D721Med (cell line): ENCODE results near the gene SHB.
"Not testable (repeated sequence)": the region's sequence is repeated elsewhere in the genome, so short reads cannot be mapped to it uniquely, and the experiment has no call there.

ENCODE experiments used
- DNase-seq: peaks from one replicate; pipeline ENCODE4 v3.0.0; 2011; ENCODE audit warnings: low spot score; ENCODE audit not compliant: insufficient read length
- FAIRE-seq: peaks from 2 replicates; lab custom pipeline; 2011; peaks lifted over from hg19 to GRCh38; lab: Jason Lieb, UNC
- TF ChIP-seq, protein P1 (sequence below): IDR thresholded peaks from 2 replicates; pipeline ENCODE4 v1.5.1; 2012; ENCODE audit warnings: mild to moderate bottlenecking, control low read depth; ENCODE audit not compliant: insufficient read depth; ENCODE audit errors: missing control alignments

SHB gene

DNA sequence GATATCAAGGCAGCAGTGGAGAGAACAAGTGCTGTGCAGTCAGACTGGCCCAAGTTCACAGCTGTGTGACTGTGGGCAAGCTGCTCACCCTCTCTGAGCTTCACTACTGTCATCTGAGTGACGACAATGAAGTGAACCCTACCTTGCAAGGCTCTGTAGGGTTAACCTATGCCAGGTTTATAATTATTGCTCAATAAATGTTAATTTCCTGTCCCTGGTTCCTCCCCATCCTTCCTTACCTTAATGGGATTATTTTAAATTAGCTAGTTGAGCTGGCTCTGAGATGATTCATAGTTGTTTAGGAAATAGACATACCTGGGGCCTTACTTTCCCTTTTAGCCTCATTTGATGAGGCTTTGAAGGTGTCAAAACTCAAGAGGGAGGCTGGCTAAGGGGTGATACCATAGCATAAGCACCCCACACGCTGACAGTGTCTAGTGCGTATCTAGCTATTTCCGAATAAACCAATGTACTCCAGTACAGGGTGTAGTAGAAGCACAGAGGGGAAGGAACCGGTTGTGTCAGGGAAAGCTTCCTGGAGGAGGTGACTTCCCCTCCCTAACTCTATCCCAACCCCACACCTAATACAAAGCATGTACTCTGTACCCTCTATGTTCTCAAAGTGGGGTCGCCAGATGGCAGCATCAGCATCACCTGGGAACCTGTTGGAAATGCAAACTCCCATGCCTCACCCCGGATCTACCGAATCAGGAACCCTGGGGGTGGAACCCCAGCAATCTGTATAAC lies 101.8 kb downstream of the SHB start:
- DNase-seq = no peak
- TF ChIP-seq, protein P1, sequence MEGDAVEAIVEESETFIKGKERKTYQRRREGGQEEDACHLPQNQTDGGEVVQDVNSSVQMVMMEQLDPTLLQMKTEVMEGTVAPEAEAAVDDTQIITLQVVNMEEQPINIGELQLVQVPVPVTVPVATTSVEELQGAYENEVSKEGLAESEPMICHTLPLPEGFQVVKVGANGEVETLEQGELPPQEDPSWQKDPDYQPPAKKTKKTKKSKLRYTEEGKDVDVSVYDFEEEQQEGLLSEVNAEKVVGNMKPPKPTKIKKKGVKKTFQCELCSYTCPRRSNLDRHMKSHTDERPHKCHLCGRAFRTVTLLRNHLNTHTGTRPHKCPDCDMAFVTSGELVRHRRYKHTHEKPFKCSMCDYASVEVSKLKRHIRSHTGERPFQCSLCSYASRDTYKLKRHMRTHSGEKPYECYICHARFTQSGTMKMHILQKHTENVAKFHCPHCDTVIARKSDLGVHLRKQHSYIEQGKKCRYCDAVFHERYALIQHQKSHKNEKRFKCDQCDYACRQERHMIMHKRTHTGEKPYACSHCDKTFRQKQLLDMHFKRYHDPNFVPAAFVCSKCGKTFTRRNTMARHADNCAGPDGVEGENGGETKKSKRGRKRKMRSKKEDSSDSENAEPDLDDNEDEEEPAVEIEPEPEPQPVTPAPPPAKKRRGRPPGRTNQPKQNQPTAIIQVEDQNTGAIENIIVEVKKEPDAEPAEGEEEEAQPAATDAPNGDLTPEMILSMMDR = no peak
- FAIRE-seq = no peak

- TF ChIP-seq, protein P1 = no peak
- DNase-seq (no peak), FAIRE-seq (no peak)
Observed at GRCh38 chr9:37966412-37967013, 102.5 kb downstream of the SHB start.

DNA sequence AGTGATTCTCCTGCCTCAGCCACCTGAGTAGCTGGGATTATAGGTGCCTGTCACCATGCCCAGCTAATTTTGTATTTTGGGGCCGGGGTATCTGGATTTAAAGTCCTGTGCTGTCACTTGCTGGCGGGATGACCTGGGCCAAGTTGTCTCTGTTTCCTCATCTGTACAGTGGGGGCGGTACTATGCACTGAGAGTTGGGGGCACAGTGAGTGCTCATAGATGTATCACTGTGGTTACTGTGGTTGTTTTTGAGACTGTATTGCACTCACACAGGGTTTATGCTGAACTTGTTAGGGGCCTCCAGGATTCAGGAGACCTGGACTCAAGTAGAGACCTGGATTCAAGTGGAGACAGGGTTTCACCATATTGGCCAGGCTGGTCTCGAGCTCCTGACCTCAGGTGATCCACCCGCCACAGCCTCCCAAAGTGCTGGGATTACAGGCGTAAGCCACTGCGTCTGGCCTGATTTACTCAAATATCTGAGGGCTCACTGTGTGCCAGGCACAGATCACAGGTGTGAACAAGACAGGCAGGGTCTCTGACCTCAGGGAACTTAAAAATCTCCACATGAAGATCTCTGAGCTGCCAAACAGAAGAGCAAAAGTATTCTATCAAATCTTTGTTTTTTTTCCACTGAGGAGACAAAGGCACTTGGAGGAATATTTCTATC lies 103.2 kb downstream of the SHB start:
- not testable (repeated sequence) for FAIRE-seq, DNase-seq

DNA sequence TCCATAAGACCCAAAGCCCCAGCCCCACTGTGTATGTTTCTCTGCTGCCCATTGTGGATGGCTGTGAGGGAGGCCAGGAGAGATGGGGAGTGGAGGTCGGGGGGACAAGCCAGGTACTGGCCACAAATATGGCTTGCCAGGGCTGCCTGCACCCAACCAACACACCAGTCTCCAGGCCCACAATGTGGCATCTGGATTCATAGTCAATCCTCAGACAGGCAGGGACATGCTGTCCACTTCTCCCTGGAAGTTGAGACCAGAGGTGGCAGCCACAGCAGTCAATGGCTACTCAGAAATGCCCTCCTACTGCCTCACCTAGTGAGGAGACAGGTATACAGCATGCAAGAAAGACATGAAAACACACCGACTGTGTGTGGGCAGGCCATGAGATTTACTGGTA lies 103.9 kb downstream of the SHB start:
- no peak for FAIRE-seq
- TF ChIP-seq, protein P1 = no peak
- no peak for DNase-seq

GRCh38 chr9:37964740-37965081 lies 104.3 kb downstream of the SHB start:
- FAIRE-seq (no peak), DNase-seq (no peak)
- TF ChIP-seq, protein P1 = no peak

GRCh38 chr9:37963936-37964739 lies 104.9 kb downstream of the SHB start:
- no peak for FAIRE-seq

GRCh38 chr9:37961351-37961750 lies 107.7 kb downstream of the SHB start:
- DNase-seq = no peak
- FAIRE-seq = no peak
- TF ChIP-seq, protein P1 = no peak

More at GRCh38 chr9:37963936-37964739, 104.9 kb downstream of the SHB start:
- no peak for DNase-seq
- TF ChIP-seq, protein P1 = no peak
